ENCODE data around the gene LARGE1.

The LARGE1 gene

GRCh38 chr22:33780531-33781136 lies 139.6 kb downstream of the LARGE1 start:
- DNase-seq, result no peak

DNA sequence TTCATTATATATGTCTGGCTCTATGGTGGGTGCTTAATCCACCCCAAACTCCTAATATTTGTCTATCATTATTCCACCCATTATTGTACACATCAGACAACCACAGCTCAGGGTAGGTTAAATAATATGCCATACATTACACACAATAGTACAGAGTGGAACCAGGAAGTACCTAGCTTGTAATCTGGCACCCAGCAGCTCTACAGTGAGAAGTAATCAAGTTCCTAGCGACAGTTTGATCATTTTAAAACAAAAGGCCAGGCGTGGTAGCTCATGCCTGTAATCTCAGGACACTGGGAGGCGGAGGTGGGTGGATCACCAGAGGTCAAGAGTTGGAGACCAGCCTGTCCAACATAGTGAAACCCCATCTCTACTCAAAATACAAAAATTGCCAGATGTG lies 141.0 kb downstream of the LARGE1 start:
- no peak for DNase-seq

DNA sequence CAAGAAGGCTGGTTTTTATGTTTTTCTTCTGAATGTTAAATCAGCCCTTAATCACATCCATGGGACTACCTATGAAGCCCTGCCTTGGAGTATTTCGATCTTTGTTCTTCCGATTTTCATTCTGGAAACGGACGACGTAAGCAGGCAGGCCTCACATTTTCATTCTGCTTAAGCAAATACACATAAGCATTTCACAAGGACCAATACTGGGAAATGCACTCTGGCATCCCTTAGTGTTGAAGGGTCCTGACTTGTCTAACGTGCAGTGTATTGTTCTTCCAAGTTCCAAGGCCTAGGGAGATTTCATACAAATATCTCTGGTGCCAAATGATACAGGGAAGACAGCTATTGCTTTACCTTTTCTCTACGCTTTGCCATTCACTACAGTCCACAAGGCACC lies 143.8 kb downstream of the LARGE1 start:
- no peak for DNase-seq

DNA sequence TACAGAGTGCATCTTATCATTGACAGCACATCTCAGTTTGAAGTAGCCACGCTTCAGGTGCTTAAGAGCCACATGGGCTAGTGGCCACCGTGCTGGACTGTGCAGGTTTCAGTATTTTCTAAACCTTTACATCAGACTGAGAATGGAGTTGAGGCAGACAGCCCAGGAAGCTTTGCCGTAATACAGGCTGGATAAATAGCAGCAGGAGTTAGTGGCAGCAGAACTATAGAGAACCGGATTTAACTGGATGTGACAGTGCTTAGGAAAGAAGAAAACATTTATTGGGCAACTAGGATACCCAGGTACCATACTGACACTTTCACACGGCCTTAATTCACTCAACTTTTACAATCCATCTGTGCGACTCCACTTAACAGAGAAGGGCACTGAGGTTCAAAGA lies 145.5 kb downstream of the LARGE1 start:
- no peak for DNase-seq

DNA sequence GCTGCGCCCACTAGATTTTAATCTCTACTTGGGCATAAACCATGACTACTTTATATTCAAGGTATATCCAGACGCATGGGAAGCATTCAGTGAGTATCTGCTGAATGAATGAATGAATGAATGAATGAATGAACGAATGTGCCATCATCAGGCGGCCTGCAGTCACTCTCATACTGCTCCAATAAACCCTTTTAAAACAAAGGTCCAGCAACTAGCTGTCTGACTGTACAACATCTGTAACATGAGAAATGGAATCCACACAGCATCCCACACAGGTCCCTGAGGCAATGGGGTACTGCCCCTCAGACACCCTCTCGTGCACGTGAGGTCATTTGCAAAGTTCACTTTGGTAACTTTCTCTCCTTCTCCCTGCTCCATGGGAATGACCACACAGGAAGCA lies 147.5 kb downstream of the LARGE1 start:
- no peak for DNase-seq

DNA sequence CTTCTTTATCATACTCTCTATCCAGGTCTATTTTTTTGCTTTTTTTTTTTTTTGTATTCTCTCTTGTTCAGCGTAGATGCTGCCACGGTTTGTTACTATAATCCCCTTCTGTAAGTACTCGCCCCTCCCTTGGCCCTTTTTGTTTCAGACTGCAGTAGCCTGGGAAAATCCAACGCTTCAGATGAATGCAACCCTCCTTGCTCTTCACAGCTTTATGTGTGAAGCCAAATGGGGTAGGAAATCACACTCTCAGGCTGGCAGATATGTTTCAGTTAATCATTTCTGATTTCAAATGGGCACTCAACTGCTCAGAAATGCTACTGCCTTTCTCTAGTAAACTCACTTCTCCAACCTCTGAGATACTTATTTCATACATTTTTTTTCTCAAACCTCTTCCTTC lies 149.1 kb downstream of the LARGE1 start:
- DNase-seq, result no peak

- DNase-seq, result no peak
These were observed 149.6 kb downstream of the LARGE1 start for GRCh38 chr22:33770723-33771122.

DNA sequence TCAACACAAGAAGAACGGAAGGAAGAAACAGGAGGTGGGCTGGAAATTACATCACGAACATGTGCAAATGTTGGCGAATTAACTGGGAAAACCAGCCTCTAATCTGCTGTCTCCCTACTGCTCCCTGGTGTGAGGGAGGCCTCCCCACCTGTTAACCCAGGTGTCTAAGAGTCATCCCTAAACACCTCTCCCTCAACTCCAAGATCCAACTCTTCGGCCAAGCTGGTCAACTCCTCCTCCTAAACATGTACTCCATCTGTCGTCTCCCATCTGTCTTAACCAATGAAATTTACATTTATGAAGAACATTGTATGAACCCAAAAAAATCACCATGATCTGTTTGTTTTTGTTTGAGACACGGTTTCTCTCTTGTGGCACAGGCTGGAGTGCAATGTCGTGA lies 154.2 kb downstream of the LARGE1 start:
- no peak for DNase-seq

- no peak for DNase-seq
These were observed 161.3 kb downstream of the LARGE1 start for GRCh38 chr22:33758961-33759360.

GRCh38 chr22:33757802-33758483 lies 162.3 kb downstream of the LARGE1 start:
- no peak for DNase-seq

DNA sequence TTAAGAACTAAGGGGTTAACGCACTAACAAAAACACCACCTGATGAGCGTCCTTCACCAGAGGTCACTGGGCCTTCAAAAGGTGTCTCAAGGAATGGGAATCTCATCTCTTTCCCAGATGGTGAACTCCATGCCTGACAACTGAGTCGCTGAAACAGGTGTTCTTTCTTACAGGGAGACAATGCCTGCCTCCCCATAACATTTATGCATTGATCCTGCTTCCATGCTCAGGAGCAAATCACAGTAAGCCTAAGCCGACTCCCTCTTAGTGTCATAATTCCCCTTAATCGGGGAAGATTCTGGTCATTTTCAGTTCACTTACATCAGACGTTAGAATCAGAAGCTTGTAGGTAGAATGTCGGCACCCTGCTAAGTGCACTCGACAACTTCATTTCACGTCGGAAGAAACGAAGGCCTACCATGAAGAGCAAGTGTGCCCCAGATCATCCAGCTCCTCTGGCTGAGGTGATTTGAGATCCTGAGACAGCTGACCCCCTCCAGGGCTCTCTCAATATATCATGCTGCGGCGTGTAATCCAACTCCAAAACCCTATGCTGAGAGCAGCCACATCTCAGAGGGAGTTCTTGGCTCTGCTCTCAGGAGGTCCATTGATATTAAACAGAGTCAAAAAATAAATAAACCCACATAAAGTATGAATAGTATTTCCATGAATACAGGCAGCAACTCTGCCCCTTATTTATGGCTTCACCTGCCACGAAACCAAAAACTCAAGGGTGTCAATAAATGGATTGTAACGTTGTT lies 163.1 kb downstream of the LARGE1 start:
- no peak for DNase-seq

- peak in 1 of 58 donors; percentile 5 for DNase-seq
These were observed 163.7 kb downstream of the LARGE1 start for GRCh38 chr22:33756508-33756949.

GRCh38 chr22:33748714-33749113 lies 171.6 kb downstream of the LARGE1 start:
- DNase-seq, result no peak

- DNase-seq, result peak in 1 of 58 donors; percentile 7
These were observed 172.6 kb downstream of the LARGE1 start for GRCh38 chr22:33747576-33748180.

GRCh38 chr22:33747029-33747428 lies 173.2 kb downstream of the LARGE1 start:
- DNase-seq, result no peak

- no peak for DNase-seq
These were observed 173.8 kb downstream of the LARGE1 start for GRCh38 chr22:33746501-33746928.

DNA sequence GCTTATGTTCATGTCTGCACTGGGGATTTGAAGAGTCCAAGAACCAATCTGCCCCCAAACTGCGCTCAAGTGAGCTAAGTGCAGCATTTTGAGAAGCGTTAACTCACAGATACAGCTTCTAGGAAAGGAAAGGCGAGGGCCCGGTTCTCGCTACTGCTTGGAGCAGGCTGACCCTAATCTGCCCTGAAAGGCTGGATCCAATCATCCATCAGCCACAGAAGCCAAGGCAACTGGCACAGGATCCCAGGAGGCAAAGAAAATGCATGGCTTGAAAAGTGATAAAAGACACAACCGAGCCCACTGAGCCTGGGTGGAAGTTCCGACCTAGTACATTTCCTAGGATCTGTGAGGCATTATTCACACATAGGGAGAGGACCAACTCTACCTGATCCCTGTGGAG lies 174.8 kb downstream of the LARGE1 start:
- DNase-seq, result no peak

- no peak for DNase-seq
These were observed 176.5 kb downstream of the LARGE1 start for GRCh38 chr22:33743756-33744155.

DNA sequence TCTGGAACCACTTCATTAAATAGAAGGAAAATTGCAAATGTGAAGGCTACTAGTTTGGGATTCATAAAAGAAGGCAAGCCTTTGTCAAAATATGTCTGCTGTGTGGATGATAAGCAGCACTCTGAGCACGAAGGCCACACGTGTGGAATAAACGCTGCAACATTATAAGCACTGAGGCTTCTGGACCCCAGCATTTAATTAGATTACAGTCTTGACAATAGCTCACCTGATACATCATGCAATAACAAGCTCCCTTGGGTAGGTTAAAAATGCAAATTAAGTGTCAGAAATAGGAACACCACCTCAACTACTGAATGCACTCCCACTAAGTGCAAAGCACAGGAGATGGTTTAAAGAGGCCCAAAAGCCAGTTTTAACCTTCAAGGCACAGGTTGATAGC lies 179.3 kb downstream of the LARGE1 start:
- no peak for DNase-seq

DNA sequence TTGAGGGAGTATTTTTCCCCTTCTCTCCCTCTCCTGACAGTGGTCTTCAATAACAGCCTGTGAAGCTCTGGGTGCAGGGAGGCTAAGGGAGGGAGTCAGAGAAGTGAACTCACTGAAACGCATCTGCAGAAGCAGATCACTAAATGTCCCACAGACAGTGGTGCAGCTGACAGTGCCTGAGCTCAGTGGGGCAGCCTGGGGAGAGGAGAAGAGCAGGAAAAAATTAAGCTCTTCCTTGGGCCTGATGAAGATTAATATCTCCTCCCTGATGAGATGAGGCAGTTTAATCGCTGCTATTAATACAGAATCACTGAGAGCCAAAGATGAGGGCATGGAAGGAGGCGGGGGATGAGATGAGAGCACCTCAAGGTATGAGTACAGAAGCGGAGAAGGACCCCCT lies 180.8 kb downstream of the LARGE1 start:
- DNase-seq, result no peak

GRCh38 chr22:33737662-33738061 lies 182.6 kb downstream of the LARGE1 start:
- DNase-seq, result peak in 1 of 58 donors; percentile 6

DNA sequence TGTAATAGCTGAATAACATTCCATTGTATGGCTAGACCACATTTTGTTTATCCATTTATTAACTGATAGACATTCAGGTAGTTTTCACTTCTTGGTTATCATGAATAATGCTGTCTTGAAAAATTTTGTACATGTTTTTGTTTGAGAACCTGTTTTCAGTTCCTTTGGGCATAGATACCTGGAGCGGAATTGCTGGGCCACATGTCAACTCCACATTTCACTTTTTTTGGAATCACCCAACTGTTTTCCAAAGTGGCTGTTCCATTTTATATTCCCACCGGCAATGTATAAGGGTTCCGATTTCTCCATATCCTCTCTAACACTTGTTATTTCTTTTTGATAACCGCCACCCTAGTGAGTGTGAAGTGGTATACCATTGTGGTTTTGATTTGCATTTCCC lies 184.3 kb downstream of the LARGE1 start:
- DNase-seq, result no peak

Measured in anterior cingulate cortex (tissue), 58 donors.